ENCODE measurements around the gene PARD3.
"Not testable (repeated sequence)": the region's sequence is repeated elsewhere in the genome, so short reads cannot be mapped to it uniquely, and the experiment has no call there.

The PARD3 gene

GRCh38 chr10:34352599-34353204 is 462.4 kb downstream of the PARD3 start:
- DNase-seq: not testable (repeated sequence)

GRCh38 chr10:34351161-34351560 is 463.9 kb downstream of the PARD3 start:
- DNase-seq: no peak

GRCh38 chr10:34348917-34349485 is 466.1 kb downstream of the PARD3 start:
- DNase-seq: no peak

- no peak for DNase-seq
These were observed 467.1 kb downstream of the PARD3 start for GRCh38 chr10:34348021-34348420.

- DNase-seq: no peak
These were observed 468.0 kb downstream of the PARD3 start for GRCh38 chr10:34347131-34347530.

GRCh38 chr10:34346516-34347100 is 468.5 kb downstream of the PARD3 start:
- DNase-seq: no peak

- no peak for DNase-seq
These were observed 469.7 kb downstream of the PARD3 start for GRCh38 chr10:34345383-34345782.

GRCh38 chr10:34343764-34344163 is 471.3 kb downstream of the PARD3 start:
- no peak for DNase-seq

- no peak for DNase-seq
These were observed 473.6 kb downstream of the PARD3 start for GRCh38 chr10:34341473-34341872.

GRCh38 chr10:34340934-34341333 is 474.2 kb downstream of the PARD3 start:
- no peak for DNase-seq

GRCh38 chr10:34339816-34340553 is 475.1 kb downstream of the PARD3 start:
- no peak for DNase-seq

- no peak for DNase-seq
These were observed 477.2 kb downstream of the PARD3 start for GRCh38 chr10:34337917-34338316.

GRCh38 chr10:34335960-34336690 is 479.0 kb downstream of the PARD3 start:
- DNase-seq: no peak

GRCh38 chr10:34334908-34335307 is 480.2 kb downstream of the PARD3 start:
- DNase-seq: no peak

GRCh38 chr10:34333513-34333912 is 481.6 kb downstream of the PARD3 start:
- DNase-seq: no peak

- no peak for DNase-seq
These were observed 487.9 kb downstream of the PARD3 start for GRCh38 chr10:34327184-34327583.

GRCh38 chr10:34323192-34323591 is 491.9 kb downstream of the PARD3 start:
- DNase-seq: no peak

GRCh38 chr10:34320265-34320664 is 494.8 kb downstream of the PARD3 start:
- no peak for DNase-seq

- peak; percentile 67 for DNase-seq
These were observed 495.8 kb downstream of the PARD3 start for GRCh38 chr10:34319197-34319846.

GRCh38 chr10:34316154-34316553 is 498.9 kb downstream of the PARD3 start:
- no peak for DNase-seq

GRCh38 chr10:34314457-34314856 is 500.6 kb downstream of the PARD3 start:
- DNase-seq: no peak

GRCh38 chr10:34313888-34314287 is 501.2 kb downstream of the PARD3 start:
- DNase-seq: no peak

GRCh38 chr10:34313353-34313752 is 501.7 kb downstream of the PARD3 start:
- DNase-seq: no peak

Data from NCI-H510A treated with DMSO at 0.1 percent for 48 hours (cell line).